ENCODE data around the gene POLR1E.

POLR1E gene

DNA sequence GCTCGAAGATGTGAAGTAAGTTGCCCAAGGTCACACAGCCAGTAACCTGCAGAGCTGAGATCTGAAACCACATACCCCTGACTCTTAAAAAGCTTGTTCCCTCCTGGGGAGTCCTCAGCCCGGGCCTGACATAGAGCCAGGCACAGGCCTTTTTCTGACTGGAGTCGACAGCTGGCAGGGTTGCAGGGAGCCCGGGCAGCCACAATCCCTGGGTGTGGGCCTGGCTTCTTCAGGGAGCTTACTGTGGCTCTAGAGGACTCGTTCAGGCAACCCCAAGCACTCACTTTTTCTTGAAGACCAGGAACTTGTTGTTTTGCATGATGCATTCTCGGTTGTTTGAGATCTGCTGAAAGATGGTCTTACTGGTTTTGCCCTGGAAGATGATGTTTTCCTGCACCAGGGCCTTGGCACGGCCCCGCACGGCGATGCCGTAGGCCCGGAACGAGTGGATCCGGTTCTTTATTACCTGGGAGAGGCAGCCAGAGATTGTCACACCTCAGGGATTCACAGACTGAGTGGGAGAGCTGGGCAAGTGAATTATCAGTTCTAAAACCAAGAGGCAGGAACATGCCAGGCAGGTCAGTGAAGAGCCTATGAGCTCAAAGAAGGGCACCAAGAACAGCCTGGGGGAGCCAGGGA is 30.0 kb downstream of the POLR1E start:
- Histone ChIP-seq H3K27ac (replicated peaks) (no peak overlapping the region), H3K4me3 (replicated peaks; ENCODE audit: insufficient read depth, low read length) (no peak overlapping the region), H3K27me3 (ENCODE audit: insufficient read depth, poor library complexity, severe bottlenecking) (no peaks in the 10 kb centered on the region)
- no peak for DNase-seq (ENCODE audit: low read depth in 1 of 2, low spot score in 1 of 2)
- TF ChIP-seq GABPA (IDR thresholded peaks at IDR 0.05; ENCODE audit: low read depth) (no peak), POLR2AphosphoS5 (IDR thresholded peaks at IDR 0.05; ENCODE audit: low read depth) (no peak), SPI1 (IDR thresholded peaks at IDR 0.05; ENCODE audit: borderline replicate concordance, low read depth) (no peak)
- TF ChIP-seq, protein P1, sequence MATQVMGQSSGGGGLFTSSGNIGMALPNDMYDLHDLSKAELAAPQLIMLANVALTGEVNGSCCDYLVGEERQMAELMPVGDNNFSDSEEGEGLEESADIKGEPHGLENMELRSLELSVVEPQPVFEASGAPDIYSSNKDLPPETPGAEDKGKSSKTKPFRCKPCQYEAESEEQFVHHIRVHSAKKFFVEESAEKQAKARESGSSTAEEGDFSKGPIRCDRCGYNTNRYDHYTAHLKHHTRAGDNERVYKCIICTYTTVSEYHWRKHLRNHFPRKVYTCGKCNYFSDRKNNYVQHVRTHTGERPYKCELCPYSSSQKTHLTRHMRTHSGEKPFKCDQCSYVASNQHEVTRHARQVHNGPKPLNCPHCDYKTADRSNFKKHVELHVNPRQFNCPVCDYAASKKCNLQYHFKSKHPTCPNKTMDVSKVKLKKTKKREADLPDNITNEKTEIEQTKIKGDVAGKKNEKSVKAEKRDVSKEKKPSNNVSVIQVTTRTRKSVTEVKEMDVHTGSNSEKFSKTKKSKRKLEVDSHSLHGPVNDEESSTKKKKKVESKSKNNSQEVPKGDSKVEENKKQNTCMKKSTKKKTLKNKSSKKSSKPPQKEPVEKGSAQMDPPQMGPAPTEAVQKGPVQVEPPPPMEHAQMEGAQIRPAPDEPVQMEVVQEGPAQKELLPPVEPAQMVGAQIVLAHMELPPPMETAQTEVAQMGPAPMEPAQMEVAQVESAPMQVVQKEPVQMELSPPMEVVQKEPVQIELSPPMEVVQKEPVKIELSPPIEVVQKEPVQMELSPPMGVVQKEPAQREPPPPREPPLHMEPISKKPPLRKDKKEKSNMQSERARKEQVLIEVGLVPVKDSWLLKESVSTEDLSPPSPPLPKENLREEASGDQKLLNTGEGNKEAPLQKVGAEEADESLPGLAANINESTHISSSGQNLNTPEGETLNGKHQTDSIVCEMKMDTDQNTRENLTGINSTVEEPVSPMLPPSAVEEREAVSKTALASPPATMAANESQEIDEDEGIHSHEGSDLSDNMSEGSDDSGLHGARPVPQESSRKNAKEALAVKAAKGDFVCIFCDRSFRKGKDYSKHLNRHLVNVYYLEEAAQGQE (IDR thresholded peaks at IDR 0.05; ENCODE audit: insufficient replicate concordance, low read depth), result no peak
- TF ChIP-seq, protein P2, sequence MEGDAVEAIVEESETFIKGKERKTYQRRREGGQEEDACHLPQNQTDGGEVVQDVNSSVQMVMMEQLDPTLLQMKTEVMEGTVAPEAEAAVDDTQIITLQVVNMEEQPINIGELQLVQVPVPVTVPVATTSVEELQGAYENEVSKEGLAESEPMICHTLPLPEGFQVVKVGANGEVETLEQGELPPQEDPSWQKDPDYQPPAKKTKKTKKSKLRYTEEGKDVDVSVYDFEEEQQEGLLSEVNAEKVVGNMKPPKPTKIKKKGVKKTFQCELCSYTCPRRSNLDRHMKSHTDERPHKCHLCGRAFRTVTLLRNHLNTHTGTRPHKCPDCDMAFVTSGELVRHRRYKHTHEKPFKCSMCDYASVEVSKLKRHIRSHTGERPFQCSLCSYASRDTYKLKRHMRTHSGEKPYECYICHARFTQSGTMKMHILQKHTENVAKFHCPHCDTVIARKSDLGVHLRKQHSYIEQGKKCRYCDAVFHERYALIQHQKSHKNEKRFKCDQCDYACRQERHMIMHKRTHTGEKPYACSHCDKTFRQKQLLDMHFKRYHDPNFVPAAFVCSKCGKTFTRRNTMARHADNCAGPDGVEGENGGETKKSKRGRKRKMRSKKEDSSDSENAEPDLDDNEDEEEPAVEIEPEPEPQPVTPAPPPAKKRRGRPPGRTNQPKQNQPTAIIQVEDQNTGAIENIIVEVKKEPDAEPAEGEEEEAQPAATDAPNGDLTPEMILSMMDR (IDR thresholded peaks at IDR 0.05; ENCODE audit: insufficient read depth, low read length), result no peak

DNA sequence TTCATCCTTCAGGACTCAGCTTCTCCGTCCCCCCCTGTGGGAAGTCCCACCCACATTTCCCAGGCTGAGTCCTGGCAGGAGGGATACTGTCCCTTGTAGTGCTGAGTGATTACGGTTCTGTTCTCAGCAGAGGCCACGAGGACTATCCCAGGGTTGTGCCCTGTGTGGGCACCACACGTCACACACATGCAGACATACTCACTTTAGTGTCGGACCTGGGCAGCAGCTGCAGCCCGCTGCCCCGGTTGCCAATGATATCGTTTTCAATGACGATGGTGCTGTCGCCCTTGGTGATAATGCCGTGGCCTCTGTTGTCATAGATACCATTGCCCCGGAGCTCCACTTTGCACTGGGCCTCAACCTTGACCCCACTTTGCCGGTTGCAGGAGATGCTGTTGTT is 32.2 kb downstream of the POLR1E start:
- Histone ChIP-seq H3K4me3 (replicated peaks; ENCODE audit: insufficient read depth, low read length) (no peak overlapping the region), H3K27ac (replicated peaks) (no peak overlapping the region), H3K27me3 (ENCODE audit: insufficient read depth, poor library complexity, severe bottlenecking) (no peaks in the 10 kb centered on the region)

DNA sequence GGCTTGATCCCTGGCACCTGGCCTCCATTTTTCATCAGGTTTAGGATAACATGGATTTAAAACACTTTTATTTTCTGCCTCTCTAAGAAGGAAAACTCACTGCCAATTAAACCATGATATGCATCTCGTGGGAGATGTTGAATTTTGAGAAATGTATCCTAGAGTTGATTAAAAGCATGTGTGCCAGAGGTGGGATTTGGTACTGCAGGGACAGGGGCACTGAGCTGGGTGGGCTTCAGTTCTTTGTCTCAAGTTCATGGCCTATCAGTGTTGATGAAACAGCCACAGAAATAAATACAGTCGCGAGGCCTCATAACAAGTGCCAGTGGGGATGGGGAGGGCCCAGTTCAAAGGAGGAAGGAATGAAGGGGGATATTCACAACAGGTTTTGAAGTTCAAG is 34.9 kb downstream of the POLR1E start:
- no peaks in the 10 kb centered on the region for H3K27me3 ChIP-seq (ENCODE audit: insufficient read depth, poor library complexity, severe bottlenecking)
- H3K4me3 ChIP-seq (replicated peaks; ENCODE audit: insufficient read depth, low read length), result no peak overlapping the region
- H3K27ac ChIP-seq (replicated peaks), result no peak overlapping the region
- no peak for DNase-seq (ENCODE audit: low read depth in 1 of 2, low spot score in 1 of 2)
- no peak for TF ChIP-seq SPI1 (IDR thresholded peaks at IDR 0.05; ENCODE audit: borderline replicate concordance, low read depth)
- TF ChIP-seq GABPA (IDR thresholded peaks at IDR 0.05; ENCODE audit: low read depth), result no peak
- TF ChIP-seq POLR2AphosphoS5 (IDR thresholded peaks at IDR 0.05; ENCODE audit: low read depth), result no peak

More for the DNA sequence above, 32.2 kb downstream of the POLR1E start:
- TF ChIP-seq SPI1 (IDR thresholded peaks at IDR 0.05; ENCODE audit: borderline replicate concordance, low read depth) (no peak), GABPA (IDR thresholded peaks at IDR 0.05; ENCODE audit: low read depth) (no peak), POLR2AphosphoS5 (IDR thresholded peaks at IDR 0.05; ENCODE audit: low read depth) (no peak)
- TF ChIP-seq, protein P1 (IDR thresholded peaks at IDR 0.05; ENCODE audit: insufficient replicate concordance, low read depth), result no peak
- TF ChIP-seq, protein P2 (IDR thresholded peaks at IDR 0.05; ENCODE audit: insufficient read depth, low read length), result no peak
- DNase-seq (ENCODE audit: low read depth in 1 of 2, low spot score in 1 of 2), result no peak

DNA sequence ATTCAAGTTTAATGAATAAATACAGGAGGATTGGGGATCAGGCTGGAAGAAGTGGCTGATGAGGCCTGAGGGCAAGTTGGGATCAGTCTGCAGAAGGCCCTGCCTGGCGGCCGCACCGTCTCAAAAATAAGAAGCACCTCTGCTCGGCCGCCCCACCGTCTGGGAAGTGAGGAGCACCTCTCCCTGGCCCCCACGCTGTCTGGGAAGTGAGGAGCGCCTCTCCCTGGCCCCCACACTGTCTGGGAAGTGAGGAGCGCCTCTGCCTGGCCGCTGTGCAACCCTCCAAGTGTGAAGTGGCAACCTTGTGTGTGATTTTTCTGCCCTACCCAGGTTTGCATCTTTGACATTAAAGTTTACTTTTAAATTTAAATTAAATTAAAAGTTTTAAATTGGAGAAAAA is 35.4 kb downstream of the POLR1E start:
- Histone ChIP-seq H3K27me3 (ENCODE audit: insufficient read depth, poor library complexity, severe bottlenecking) (no peaks in the 10 kb centered on the region), H3K27ac (replicated peaks) (no peak overlapping the region), H3K4me3 (replicated peaks; ENCODE audit: insufficient read depth, low read length) (no peak overlapping the region)
- TF ChIP-seq, protein P1 (IDR thresholded peaks at IDR 0.05; ENCODE audit: insufficient replicate concordance, low read depth), result no peak
- no peak for TF ChIP-seq POLR2AphosphoS5 (IDR thresholded peaks at IDR 0.05; ENCODE audit: low read depth)
- TF ChIP-seq SPI1 (IDR thresholded peaks at IDR 0.05; ENCODE audit: borderline replicate concordance, low read depth), result no peak
- TF ChIP-seq, protein P2 (IDR thresholded peaks at IDR 0.05; ENCODE audit: insufficient read depth, low read length), result no peak
- no peak for TF ChIP-seq GABPA (IDR thresholded peaks at IDR 0.05; ENCODE audit: low read depth)
- no peak for DNase-seq (ENCODE audit: low read depth in 1 of 2, low spot score in 1 of 2)

Data from HL-60 (cell line).